Endometrial microvascular endothelial cells (primary cell): ENCODE data around the gene NAB2. TPM values are rescaled to one million over a fixed set of nuclear protein-coding genes. Genes with fewer than 3 reads are reported as not detected.

Experiments
- in situ Hi-C: cut with HindIII; loops from 2 replicates; pipeline ENCODE4 v1.10.0; 2017; ENCODE audit warnings: low sequenced_read_pairs, low pct_unique_long_range_greater_than_20kb; ENCODE audit errors: inconsistent ontology term
- total RNA-seq: library from RNA; depleted of rRNA; stranded (reverse); fragments of >200 nt; gene quantifications from one replicate; pipeline ENCODE4 v1.2.3, GENCODE V29; 2015; ENCODE audit errors: inconsistent ontology term

Gene NAB2
- total RNA-seq, 1 donor from 2014 or later, result 13.0 TPM

DNA sequence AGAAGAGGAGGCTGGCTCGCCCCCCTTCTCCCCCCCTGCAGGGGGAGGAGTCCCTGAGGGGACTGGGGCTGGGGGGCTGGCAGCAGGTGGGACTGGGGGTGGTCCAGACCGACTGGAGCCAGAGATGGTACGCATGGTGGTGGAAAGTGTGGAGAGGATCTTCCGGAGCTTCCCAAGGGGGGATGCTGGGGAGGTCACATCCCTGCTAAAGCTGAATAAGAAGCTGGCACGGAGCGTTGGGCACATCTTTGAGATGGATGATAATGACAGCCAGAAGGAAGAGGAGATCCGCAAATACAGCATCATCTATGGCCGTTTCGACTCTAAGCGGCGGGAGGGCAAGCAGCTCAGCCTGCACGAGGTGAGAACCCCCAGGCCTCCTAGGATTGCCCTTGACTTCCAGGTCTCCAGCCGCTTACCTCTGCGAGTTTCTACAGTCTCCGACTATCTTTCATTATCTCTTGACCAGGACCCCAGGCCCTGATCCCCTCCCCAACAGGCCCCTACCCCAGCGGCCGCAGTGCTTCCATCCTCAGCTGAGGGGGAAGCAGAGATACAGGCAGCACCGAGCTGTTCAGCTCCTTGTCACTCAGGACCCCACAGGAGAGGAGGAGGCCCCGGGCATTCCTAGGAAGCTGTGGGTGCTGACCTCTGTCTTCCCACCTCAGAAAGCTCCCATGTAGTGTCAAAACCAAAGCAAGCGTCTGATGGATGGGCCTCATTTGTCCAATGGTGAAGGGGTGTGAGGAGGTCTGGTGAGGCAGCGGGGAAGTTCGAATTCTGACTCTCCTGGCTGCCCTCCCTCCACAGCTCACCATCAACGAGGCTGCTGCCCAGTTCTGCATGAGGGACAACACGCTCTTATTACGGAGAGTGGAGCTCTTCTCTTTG, 3.0 kb downstream of the NAB2 start:
- in situ Hi-C loops, result no loop called here

- in situ Hi-C loops, result no loop called here
Measured at GRCh38 chr12:57092529-57092862, 3.6 kb downstream of the NAB2 start.

GRCh38 chr12:57092876-57093414, 4.0 kb downstream of the NAB2 start:
- in situ Hi-C loops, result no loop called here

DNA sequence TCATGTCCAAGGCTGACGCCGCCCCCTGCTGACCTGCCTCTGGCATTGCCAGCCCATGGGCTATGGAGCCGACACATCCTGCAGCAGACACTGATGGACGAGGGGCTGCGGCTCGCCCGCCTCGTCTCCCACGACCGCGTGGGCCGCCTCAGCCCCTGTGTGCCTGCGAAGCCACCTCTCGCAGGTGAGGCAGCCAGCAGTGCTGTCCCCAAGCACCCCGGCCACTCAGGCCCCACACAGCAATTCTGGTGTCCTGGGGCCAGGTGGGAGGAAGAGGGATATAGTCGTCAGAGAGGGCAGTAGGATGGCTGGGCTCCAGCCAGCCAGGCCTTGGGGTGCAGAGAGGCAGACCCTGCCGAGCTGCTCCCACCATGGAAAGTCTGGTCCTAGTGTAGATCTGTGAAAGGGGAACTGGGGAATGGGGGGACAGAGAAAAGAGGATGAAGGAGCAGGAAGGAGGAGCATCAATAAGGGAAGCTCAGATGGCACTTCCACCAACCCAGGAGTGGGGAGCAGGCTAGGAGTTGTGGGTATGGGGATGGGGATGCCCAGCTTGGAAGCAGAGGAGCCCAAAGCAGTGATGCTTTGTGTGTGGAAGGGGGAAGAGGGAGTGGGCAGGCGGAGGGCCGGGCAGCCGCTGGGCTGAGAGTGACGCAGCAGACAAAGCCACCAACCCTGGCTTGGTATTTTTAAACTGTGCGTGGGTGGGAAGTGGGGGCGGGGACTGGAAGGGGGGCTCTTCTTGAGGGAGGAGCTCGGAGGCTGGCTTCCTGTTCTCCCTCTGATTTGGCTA, 4.7 kb downstream of the NAB2 start:
- in situ Hi-C loops, result no loop called here

DNA sequence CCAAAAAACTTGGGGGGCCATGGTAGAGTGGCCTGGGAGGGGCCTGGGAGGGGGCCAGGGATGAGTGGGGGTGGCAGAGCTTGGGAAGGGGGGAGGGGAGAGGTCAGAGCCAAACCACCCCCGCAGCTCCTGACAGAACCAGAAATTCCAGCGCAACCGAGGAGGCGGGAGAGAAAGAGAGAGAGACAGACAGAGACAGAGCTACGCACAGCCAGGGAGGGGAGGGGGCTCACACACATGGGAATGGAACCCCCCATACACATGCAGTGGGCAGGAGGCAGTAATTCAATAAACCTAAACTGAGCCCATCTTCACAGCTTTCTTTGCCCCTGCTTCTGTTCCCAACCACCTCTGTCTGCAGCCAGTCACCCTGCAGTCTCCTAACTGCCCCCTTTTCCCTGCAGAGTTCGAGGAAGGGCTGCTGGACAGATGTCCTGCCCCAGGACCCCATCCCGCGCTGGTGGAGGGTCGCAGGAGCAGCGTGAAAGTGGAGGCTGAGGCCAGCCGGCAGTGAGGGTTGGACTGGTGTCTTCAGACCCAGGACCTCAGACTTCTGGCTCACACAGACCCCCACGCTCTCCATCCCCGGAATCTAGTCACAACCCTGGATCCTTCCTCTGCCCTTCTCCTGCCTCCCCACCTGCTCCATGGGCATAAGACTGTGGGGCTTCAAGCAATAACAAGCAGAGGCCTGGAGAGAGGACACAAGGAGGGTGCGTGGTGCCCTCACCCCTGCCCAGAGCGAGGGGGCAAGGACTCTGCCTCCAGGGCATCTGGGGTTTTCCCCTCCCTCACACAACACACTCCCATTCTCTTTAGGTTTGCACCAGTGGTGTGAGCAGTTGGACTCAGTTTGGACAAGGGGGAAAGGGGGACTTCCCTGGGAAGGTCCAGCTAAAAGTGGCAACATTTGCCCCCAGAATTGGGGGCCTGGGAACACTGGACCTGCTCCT, 5.6 kb downstream of the NAB2 start:
- in situ Hi-C loops, result no loop called here

DNA sequence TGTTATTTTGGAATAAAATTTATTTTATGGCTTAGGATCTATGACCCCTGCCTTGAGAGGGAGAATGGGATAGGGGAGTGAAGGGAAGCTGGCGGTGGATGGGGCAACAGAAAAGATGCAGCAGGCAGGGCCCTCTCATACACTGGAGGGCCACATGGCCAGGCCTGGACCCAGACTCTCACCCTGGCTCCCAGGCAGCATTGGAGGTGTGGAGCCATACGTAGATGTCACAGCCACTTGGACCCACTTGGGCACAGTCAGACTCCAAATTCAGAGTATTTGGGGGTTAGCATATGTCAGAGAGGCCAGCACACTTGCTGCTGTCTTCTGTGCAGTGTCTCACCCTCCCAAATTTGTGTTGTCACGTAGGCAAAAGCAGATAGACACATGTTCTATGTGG, 6.5 kb downstream of the NAB2 start:
- in situ Hi-C loops, result no loop called here

DNA sequence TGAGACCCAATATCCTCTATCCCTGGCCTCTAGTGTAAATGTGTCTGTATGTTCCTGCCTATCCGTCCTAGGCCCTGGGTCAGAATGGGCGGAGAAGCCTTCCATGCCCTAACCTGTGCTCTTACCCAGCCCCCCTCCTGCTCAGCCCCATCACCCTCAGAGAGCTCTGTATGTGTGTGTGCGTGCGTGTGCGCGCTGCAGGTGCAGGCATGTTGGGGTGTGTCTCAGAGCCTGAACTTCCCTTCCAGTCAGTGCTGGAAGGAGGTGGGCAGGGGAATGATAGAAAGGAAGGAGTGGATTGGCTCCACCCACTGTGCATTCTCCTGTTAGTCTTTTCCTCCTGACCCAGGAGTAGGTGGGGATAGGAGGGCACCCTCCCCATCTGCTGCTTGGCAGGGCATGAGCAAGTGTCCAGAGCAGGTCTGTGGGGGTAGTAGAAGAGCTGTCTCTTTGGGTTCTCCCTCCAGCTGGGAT, 7.2 kb downstream of the NAB2 start:
- in situ Hi-C loops, result no loop called here

DNA sequence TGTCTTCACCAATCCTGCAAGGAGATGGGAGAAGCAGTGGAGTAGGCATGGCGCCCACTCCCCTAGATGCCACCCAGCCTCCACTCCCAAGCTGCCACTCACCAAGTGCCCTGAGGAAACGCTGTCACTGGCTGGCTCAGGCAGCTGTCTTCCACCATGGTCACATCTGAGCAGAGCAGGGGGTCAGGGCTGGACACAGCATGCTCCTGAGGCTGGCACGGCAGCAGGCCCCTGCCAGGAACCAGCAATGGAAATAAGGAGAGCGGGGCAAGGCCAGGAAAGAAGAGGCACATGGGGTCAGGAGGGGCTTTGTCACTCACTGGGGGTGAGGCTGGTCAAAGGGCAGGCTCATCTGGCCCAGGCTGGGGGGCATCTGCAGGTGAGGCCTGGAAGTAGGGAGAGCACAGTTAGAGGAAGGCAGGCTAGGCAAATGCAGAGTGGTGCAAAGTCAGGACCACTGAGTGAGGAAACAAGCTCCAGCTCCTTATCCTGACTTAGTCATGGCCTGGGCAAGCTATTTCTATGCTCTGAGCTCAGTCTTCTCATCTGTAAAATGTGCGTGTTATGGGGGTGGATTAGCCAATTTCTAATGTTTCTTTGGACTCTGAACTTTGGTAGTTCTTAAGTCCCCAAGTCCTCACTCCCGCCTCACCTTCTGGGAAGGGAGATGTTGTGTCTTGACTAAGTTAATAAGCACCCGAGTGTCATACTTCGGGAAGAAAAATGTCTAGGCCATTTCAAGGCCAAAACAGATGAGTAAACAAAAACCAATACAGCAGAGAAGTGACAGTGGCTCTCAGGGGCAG, 8.0 kb downstream of the NAB2 start:
- in situ Hi-C loops, result no loop called here

DNA sequence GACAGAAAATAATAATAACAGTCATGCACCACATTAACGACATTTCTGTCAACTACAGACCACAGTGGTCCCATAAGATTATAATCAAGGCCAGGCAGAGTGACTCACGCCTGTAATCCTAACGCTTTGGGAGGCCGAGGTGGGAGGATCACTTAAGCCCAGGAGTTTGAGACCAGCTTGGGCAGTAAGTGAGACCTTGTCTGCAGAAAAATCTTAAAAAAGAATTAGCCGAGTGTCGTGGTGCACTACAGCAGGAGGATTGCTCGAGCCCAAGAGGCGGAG, 8.6 kb downstream of the NAB2 start:
- in situ Hi-C loops, result no loop called here

DNA sequence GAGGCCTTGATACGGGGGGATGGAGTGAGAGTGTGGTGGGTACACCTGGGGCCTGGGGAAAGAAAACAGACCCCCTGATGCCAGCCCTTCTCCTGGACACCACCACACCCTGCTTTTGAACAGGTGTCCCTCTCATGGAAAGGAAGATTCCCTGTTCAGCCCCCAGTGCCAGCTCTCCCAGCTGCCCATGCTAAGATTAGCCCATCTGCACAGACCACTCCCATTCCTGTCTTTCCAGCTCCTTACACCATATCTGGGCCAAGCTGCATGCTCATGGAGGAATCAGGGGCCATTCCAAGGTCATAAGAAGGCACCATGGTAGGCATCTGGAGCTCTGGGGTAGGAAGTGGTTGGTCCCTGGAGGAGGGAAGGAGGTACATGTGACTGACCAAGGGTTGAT, 9.6 kb downstream of the NAB2 start:
- in situ Hi-C loops, result no loop called here

- in situ Hi-C loops, result no loop called here
Measured at GRCh38 chr12:57099047-57099714, 10.3 kb downstream of the NAB2 start.

- in situ Hi-C loops, result no loop called here
Measured at GRCh38 chr12:57099766-57100165, 10.9 kb downstream of the NAB2 start.

DNA sequence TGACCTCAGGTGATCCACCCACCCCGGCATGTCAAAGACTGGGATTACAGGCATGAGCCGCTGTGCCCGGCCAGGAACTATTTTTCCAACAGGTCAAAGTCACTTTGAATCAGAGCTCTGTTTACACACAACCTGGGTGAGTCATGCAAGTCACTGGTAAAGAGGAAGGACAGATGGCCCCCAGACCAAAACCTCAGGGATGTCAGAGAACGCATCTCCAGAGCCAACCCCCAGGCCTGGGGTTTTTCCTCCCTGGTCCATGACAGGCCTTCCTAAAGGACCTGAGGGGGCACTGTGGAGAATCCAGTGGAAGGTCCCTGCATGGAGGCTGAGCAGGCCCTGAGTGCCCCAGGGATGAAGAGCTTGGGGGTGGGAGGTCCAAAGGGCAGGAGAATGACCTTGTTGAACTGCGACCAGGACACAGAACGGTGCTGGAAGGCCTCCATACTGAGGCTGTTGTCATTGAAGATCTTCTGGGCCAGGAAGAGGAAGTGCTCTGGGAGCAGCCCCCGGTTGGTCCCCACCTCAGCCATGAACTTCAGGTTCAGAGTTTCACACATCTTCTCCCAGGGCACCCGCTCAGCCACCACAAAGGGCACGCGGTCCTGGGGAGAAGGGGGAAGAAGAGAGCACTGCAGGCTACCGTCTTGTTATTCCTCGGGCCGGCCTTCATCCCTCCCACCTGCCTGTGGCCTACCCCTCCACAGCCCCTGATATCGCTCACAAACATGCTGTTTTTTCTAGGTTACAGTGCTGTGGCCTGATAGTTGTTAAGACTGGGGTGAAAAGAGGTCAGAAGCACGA, 13.2 kb downstream of the NAB2 start:
- in situ Hi-C loops, result no loop called here

DNA sequence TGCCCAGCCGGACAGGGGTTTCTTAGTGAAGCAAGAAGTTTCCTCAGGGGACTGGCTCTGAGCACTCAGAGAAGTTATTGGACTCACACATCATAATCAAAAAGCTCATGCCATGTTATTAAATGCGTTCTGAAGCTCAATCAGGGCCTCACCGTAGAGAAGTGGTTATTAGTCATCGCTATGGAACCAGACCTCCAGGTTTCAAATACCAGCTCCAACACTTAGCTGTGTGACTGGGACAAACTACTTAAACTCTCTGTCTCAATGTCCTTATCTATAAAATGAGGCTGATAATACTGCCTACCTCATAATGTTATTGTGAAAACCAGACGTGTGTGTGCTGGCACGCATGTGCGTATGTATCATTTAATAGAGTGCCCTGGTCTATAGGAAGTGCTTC, 14.9 kb downstream of the NAB2 start:
- in situ Hi-C loops, result no loop called here

- in situ Hi-C loops, result no loop called here
Measured at GRCh38 chr12:57104292-57104910, 15.5 kb downstream of the NAB2 start.

DNA sequence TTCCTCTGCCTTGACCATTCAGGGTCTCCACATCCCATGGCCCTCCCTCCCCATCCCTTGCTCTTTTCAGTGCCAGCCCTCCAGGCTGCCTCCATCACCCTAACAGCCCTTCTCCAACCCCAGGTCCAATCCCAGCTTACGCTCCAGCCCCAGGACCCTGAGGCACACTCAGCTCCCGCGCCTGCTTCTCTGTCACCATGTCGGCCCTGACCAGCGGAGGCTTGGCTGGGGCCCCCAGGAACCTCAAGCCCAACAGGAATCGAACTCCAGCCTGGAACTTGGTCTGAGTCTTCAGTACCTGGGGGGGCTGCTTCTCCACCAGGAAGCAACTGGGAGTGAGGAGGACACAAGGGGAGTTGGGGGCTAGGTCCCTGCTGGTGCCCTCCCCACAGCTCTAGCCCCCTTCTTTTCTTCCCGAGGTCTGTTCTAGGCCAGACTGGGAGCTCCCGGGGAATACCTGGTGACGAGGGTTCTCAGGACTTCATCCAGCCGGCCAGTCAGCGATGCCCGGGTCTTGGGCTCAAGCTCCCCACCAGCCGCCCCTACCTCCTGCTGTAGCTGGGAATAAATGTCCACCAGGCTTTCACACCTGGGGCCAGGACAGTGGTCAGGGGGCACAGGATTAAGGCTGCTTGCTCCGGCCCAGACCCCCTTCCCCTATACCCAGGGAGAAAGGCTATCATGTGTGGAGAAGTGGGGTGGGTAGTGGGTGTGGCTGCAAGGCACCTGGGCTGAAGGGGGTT, 16.3 kb downstream of the NAB2 start:
- in situ Hi-C loops, result no loop called here
